Mucosa of descending colon (tissue), 3 donors: Measurements from ENCODE around the gene MRPL16. TPM values are rescaled to one million over a fixed set of nuclear protein-coding genes. Genes with fewer than 3 reads are reported as not detected.

Experiments used
- ATAC-seq: fragments of 200-7000 bp; cut with Tn5 transposase; one replicate; pipeline ENCODE4 v1.9.1; 2020; ENCODE audit warnings: mild to moderate bottlenecking, moderate library complexity
- DNase-seq, 3 donors: peaks; one replicate each; pipeline ENCODE4 v3.0.0-alpha.2; 2020
- H3K36me3 ChIP-seq: fragments of 200-600 bp; one replicate; pipeline ENCODE4 v1.8.0; 2021; ENCODE audit warnings: low read depth, mild to moderate bottlenecking
- H3K4me1 ChIP-seq: fragments of 200-600 bp; one replicate; pipeline ENCODE4 v1.8.0; 2021; ENCODE audit warnings: low read depth, mild to moderate bottlenecking
- H3K4me3 ChIP-seq: fragments of 200-600 bp; one replicate; pipeline ENCODE4 v1.8.0; 2021; ENCODE audit warnings: mild to moderate bottlenecking
- H3K9me3 ChIP-seq: fragments of 200-600 bp; one replicate; pipeline ENCODE4 v1.8.0; 2021; ENCODE audit warnings: mild to moderate bottlenecking
- CTCF ChIP-seq: fragments of 200-600 bp; IDR thresholded peaks from one replicate; pipeline ENCODE4 v1.8.0; 2022; ENCODE audit warnings: antibody characterized with exemption, mild to moderate bottlenecking
- intact Hi-C, 2 donors: fragments of 100-400 bp; cut with DNase I in 1 of 2; cut with micrococcal nuclease in 1 of 2; formaldehyde crosslinking; loops; one replicate each; pipeline versions ENCODE4 v1.11.0 to v1.11.1; 2022; cut with DNase I, micrococcal nuclease
- total RNA-seq, 3 donors: library from RNA; stranded (reverse); fragmentation: NEBNext Ultra II Directional in 2 of 3; extraction: Animal tissue kit (Norgen Biotek cat#: 25700) in 2 of 3; gene quantifications; one replicate each; pipeline versions ENCODE4 v1.2.1 to v1.2.4, GENCODE V29; 2021 to 2023
- donor health status: DM: no; HTN: no; CAD: no; lungs with moderate emphysema.
- donor health status: DM: no; HTN: no; CAD: no.
- donor health status: DM: no; HTN: yes; CAD: no.

Gene MRPL16
- total RNA-seq, 3 donors from 2014 or later, result 38.8 to 54.3 (median 51.5) TPM

- no peaks in the 10 kb centered on the region for H3K9me3 ChIP-seq
- H3K4me1 ChIP-seq, result peaks cover 18% of the 10 kb centered on the region
- DNase-seq (no peak), ATAC-seq (no peak)
- intact Hi-C loops, result no loop called here
- H3K4me3 ChIP-seq, result no peak overlapping the region
- TF ChIP-seq CTCF, result no peak
- no peaks in the 10 kb centered on the region for H3K36me3 ChIP-seq
Observed at GRCh38 chr11:59779487-59779886, 31.1 kb downstream of the MRPL16 start.

GRCh38 chr11:59778122-59778521, 32.5 kb downstream of the MRPL16 start:
- no peak for TF ChIP-seq CTCF

GRCh38 chr11:59777104-59777503, 33.5 kb downstream of the MRPL16 start:
- peaks cover 18% of the 10 kb centered on the region for H3K4me1 ChIP-seq
- TF ChIP-seq CTCF, result no peak
- H3K9me3 ChIP-seq, result no peaks in the 10 kb centered on the region
- ATAC-seq (no peak), DNase-seq (no peak)
- H3K36me3 ChIP-seq, result peaks cover 3% of the 10 kb centered on the region
- intact Hi-C loops, result no loop called here
- no peak overlapping the region for H3K4me3 ChIP-seq

More at GRCh38 chr11:59778122-59778521, 32.5 kb downstream of the MRPL16 start:
- DNase-seq, result peak in 2 of 3 donors; percentile 57 to 68
- Histone ChIP-seq H3K4me1 (peaks cover 18% of the 10 kb centered on the region), H3K4me3 (no peak overlapping the region), H3K36me3 (peaks cover 3% of the 10 kb centered on the region), H3K9me3 (no peaks in the 10 kb centered on the region)
- intact Hi-C loops, result no loop called here
- ATAC-seq, result peak; percentile 94

GRCh38 chr11:59776210-59777066, 34.1 kb downstream of the MRPL16 start:
- ATAC-seq (peak; percentile 82), DNase-seq (peak in 1 of 3 donors; percentile 57)
- H3K4me3 ChIP-seq, result no peak overlapping the region
- TF ChIP-seq CTCF, result no peak
- intact Hi-C loops, result no loop called here
- no peaks in the 10 kb centered on the region for H3K9me3 ChIP-seq
- H3K4me1 ChIP-seq, result peaks cover 18% of the 10 kb centered on the region
- peaks cover 3% of the 10 kb centered on the region for H3K36me3 ChIP-seq

- peaks cover 8% of the 10 kb centered on the region for H3K4me1 ChIP-seq
- intact Hi-C loops, result no loop called here
Observed at GRCh38 chr11:59773083-59773440, 37.5 kb downstream of the MRPL16 start.

More at GRCh38 chr11:59773083-59773440, 37.5 kb downstream of the MRPL16 start:
- Histone ChIP-seq H3K4me3 (no peak overlapping the region), H3K9me3 (no peaks in the 10 kb centered on the region), H3K36me3 (peaks cover 3% of the 10 kb centered on the region)
- no peak for DNase-seq
- no peak for TF ChIP-seq CTCF
- ATAC-seq, result no peak
